Measurements from ENCODE around the gene C19orf44. TPM values are rescaled to one million over a fixed set of nuclear protein-coding genes. Genes with fewer than 3 reads are reported as not detected.

C19orf44 gene
- total RNA-seq, 1 experiment from 2014 or later, result 3.4 TPM

- DNase-seq (ENCODE audit: low spot score), result no peak
Measured at GRCh38 chr19:16516923-16517610, 20.9 kb downstream of the C19orf44 start.

GRCh38 chr19:16518061-16518460 is 21.9 kb downstream of the C19orf44 start:
- no peak for DNase-seq (ENCODE audit: low spot score)

GRCh38 chr19:16518483-16519229 is 22.5 kb downstream of the C19orf44 start:
- no peak for DNase-seq (ENCODE audit: low spot score)

DNA sequence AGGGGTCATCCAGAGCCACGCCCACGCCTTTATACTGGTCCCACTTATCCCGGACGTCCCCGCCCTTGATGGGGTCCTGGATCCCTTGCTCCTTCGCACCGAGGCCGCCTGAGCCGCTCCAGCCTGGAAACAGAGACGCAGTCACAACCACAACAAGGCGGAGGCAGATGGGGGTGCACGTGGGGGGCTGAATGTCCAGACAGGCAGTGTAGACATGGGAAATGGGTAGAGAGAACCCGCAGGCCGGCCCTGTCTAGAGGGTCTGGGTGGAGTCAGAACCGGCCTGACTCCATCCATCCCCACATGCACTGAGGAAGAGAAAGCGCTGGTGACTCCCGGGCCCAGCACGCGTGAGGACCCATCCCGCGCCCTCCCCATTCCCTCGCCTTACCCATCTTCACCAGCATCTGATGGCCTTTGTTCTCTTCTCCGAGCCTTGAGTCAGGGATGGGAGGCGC is 23.1 kb downstream of the C19orf44 start:
- no peak for DNase-seq (ENCODE audit: low spot score)

DNA sequence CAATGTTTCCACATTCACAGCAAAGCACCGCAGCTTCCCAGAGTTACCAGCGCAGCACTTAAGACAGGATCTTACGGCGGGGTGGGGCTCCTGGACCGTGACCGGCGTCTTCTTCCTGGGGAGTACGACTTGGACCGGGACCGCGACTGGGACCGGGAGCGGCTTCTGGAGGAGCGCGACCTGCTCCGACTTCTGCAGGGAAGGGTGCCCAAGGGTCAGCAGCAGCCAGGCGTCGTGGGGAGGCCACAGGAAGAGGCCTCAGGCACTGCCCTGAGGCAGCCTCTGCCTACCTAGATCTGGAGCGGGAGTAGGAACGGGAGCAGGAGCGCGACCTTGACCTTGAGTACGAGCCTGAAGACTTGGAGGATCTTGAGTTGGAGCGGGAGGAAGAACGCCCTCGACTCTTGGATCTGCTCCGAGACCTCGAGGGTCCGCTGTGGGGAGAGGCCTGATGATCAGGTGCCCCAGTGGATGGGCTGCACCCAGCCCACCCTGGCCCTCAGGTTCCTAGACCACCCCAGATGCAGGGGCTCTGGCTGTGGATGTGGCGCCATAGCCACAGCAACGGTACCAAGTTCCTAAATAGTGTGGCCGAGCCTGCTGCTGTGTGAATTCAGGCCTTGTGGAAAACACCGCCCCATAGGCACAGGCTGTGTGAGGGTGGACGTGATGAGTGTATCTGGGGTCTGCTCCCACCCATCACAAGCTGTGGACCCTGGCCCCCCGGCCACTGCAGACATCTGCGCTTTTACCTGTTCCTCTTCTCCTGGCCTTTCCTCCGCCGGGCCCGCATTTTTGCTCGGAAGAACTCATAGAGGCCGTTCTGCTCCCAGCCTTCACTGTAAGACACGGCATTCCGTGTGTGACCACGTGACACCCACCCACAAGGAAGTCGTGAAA is 24.1 kb downstream of the C19orf44 start:
- no peak for DNase-seq (ENCODE audit: low spot score)

GRCh38 chr19:16520986-16521624 is 24.9 kb downstream of the C19orf44 start:
- no peak for DNase-seq (ENCODE audit: low spot score)

DNA sequence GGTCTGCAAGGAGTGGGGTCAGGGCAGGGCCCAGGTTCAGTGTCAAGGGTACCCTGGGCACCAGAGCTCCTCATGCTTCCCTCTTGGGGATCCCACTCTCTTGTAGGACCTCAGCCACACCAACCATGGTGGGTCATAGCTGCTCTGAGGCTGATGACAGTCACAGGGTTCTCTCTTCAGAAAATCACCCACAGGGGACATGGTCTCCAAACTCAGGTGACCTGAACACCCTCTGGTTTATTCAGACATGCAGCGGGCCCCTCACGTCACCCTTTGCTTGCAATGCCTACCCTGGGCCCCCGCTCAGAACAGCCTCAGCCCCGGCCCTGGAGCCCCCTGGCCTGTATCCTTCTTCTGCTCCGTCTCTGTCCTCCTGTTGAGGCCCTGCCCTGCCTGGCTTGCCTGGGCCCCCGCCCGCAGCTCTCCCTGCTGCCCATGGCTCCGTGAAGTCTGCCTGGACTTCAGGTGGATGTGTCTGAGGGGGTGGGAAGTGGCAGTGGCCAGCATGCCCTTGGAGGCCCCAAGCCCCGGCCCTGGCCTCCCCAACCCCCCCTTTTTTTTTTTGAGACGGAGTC is 25.6 kb downstream of the C19orf44 start:
- DNase-seq (ENCODE audit: low spot score), result no peak

DNA sequence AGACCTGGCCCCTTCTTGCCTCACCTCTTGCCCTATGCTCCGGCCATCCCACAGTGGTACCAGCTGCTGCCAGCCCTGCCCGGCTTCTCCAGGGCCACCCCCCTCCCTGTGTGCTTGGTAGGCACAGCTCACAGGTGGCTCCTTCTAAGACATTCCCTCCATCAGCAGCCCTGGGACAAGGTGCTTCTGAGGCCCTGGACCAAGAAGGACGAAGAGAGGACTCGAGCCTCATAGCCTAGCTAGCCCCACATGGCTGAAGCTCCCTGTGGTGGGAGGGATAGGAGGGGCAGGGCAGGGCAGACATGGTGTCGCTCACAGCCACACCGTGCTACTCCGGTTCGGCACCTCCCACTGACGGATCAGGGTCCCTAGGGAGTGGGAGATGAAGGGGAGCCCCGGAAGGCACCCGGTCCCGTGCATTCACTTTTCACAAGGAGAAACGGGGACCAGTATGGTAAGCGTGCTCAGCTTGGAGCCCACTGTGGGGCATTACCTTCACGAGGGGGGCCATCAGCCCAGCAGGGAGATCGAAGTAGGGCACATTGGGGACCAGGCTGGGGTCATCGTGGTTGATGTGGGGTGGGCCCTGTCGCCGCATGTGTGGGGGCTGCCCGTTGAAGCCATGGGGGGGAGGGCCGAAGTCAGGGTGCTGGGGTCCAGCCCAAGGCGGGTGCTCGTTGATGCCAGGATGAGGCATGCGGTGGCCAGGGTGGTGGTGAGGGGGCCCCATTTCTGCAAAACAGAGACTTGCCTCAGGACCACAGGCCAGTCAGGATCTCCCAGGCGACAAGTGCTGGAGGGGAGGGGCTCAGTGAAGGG is 26.6 kb downstream of the C19orf44 start:
- no peak for DNase-seq (ENCODE audit: low spot score)

GRCh38 chr19:16524991-16525734 is 29.0 kb downstream of the C19orf44 start:
- no peak for DNase-seq (ENCODE audit: low spot score)

DNA sequence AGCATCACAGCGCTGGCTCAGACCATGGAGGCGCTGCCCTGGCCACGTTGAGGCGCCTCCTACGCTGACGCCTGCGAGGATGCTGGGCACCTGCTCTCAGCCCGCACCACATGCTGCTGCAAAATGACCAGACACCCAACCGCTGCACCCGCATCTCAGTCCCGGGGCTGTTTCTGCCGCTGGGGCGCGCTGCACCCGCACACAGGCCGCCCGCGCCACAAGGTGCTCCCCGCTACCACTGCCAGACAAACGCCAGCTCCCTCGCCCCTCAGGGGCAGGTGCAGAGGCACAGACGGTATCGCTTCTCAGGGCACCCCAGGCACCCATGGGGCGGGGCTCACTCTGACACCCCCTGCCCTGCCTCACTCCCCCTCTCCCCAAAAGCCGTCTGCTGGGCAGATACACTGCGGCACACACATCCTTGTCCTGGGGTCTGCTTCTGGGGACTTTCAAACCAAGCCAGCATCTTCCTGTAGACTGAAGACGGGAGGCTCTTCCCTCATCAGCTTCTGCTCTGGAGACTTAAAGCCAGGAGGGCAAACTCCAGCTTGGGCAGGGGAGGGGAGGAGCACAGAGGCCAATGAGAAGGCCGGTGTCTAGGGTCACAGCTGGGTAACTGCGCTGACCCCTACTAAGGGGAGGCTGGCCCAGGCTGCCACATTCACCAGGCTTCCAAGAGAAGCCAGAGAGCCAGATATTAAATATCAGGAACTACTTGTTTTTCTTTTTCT is 29.7 kb downstream of the C19orf44 start:
- no peak for DNase-seq (ENCODE audit: low spot score)

DNA sequence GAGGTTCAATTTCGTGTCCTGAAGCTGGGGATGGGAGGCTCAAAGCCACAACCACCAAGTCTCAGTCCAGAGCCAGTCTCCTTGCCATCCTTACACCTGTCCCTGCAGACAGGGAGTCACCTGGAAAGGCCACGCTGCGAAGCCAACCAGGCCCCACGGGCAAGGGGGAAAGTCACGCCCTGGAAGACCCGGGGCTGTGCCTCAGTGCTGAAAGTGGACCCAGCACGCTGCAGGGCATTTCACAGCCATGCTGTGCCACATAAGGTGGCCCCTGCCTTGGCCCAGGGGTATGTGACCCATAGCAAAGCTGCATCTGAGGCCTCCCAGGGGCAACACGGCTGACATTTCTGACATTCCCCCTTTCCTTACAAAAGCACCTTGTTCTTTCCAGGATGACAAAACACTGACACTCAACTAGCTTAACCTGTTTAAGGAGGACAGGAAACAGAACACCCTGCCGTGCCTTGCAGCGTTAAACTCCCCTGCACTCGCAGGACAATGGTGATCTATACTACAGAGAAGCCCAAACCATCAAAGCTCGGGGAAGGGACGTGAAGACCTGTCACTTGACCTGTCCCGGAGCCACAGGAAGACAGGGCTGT is 31.2 kb downstream of the C19orf44 start:
- DNase-seq (ENCODE audit: low spot score), result no peak

GRCh38 chr19:16527971-16528521 is 31.9 kb downstream of the C19orf44 start:
- no peak for DNase-seq (ENCODE audit: low spot score)

GRCh38 chr19:16529466-16530144 is 33.4 kb downstream of the C19orf44 start:
- DNase-seq (ENCODE audit: low spot score), result no peak

GRCh38 chr19:16530540-16531379 is 34.6 kb downstream of the C19orf44 start:
- DNase-seq (ENCODE audit: low spot score), result no peak

DNA sequence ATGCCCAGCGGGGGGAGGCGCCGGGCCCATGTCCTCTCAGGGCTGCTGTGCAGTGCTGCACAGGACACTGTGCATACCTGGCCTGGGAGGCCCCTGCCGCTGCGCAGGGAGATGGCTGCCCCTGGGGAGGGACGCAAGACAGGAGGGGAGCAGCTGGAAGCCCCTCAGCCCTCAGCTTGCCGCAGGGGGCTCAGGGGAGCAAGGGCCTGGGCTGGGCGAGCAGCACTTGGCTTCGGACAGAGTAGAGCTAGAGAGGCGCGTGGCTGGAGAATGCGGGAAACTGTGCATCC is 35.1 kb downstream of the C19orf44 start:
- DNase-seq (ENCODE audit: low spot score), result no peak

DNA sequence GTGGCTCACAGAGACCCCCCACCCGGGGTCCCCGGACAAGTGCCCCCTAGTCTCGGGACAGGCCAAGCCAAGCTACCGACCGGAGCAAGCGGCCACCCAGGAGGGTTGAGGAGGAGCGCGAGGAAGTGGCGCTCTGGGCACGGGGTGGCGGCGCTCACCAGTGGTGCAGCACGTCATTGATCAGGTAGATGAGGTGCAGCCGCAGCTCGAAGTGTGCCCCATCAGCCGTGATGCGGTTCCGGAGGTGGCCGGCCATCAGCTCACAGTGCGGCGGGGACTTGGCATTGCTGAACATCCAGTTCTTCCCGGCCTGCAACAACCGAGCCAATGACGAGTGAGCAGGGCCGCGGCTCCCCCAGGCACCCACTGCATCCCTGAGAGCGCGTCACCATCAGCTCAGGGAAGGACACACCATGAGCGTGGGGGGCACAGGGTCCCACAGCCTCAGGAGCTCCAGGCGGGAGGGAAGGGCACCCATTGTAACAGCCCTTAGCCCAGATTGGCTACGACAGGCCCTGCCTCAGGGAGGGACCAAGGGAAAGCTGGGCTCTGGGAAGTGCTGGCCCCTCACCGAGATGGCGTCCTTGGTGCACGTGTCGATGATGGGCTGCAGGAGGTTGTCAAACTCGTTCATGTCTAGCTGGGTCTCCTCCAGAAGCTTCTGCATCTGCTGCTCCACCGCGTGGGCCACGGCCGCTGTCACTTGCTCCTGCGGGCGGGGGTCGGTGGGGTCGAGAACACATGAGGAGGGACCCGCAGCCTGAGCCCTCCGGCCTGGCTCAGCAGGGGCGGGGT is 36.4 kb downstream of the C19orf44 start:
- DNase-seq (ENCODE audit: low spot score), result no peak
